ENCODE data around the gene DCAF6.
"Not testable (repeated sequence)": the region's sequence is repeated elsewhere in the genome, so short reads cannot be mapped to it uniquely, and the experiment has no call there.

Gene DCAF6

DNA sequence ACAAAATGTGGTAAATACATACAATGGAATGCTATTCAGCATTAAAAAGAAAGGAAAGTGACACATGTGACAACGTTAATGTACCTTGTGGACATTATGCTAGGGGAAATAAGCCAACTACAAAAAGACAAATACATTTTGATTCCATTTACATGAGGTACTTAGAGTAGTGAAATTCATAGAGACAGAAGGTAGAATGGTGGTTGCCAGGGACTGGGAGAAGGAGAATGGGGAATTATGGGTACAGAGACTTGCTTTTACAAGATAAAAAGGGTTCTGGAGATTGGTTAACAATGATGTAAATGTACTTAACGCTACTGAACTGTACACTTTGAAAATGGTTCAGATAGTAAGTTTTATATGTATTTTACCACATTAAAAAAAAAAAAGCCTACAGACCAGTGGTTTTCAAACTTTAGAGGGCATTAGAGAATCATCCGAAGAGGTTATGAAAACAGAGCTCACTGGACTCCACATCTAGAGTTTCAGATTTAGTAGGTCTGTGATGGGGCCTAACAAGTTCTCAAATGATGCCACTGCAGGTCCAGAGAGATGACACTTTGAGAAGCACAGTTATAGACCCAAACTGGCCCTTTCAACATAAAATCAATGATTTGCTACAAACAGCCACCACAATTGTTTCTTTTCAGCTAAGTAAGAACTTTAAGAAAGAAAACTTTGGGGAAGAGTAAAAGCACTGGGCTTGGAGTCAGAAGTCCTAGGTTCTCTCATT is 13.0 kb upstream of the DCAF6 start:
- no peak for DNase-seq

DNA sequence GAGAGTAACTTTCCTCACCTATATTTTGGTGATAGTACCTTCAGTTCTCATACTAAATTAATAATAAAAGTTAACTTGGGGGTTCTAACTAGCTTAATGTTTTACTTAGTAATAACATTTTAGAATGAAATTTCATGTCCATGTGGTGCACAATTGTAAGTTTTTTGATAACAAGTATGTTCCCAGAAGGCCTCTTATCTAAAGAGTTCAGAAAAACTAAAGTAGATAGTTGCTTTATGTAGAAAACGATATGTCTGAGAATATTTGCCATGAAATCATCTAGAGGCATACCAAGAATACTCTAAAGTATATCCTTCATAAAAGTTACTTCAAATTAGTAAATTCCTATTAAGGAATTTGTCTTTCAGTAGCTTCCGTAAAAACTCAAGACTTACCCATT is 12.4 kb upstream of the DCAF6 start:
- DNase-seq: no peak

DNA sequence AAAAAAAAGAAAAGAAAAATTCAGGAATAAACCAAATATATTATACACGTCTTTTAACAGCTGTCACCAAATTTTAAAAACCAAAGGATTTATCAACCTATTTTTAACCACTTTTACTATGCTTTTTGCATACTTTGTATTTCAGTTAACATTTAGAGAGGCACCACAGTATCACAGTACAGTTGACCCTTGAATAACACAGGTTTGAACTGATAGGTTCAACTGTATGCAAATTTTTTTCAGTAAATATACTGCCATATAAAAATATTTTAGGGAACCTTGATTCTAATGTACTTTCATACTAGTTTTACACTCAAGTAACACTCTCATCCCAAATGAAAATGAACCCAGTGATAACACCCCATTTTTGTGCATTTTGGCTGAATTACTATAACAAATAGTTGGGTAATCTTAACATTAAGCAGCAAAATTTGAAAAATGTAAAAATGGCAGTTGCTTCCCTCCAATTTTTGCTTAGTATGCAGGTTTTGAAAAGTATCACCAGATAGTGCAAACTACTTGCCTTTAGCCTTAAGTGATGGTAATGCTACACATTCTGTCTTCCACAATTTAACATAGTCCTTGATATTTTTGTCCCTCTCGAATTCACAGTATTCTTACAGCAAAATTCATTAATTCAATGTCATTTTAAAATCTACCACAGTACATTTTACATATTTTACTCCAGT is 11.8 kb upstream of the DCAF6 start:
- DNase-seq: no peak

DNA sequence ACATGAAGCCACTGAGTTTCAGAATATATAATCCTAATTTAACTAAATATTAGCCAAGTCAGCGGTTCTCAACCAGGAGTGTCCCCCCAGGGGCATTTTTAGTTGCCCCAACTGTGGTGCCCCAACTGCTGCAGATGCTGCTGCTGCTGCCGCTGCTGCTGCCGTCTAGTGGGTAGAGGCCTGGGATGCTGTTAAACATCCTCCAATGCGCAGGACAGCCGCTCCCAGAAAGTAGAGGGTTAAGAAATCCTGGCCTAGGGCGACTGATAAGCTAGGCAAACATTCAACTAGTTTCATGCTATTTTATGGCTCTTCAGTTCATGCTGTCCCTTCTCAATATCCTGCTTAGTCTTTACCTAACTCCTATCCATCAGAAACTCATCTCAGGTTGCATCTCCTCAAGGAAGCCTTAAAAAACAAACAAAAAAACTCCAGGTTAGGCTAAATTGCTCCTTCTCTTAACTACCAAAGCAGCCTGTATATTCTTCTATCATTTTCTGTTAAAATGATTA is 9.9 kb upstream of the DCAF6 start:
- no peak for DNase-seq

DNA sequence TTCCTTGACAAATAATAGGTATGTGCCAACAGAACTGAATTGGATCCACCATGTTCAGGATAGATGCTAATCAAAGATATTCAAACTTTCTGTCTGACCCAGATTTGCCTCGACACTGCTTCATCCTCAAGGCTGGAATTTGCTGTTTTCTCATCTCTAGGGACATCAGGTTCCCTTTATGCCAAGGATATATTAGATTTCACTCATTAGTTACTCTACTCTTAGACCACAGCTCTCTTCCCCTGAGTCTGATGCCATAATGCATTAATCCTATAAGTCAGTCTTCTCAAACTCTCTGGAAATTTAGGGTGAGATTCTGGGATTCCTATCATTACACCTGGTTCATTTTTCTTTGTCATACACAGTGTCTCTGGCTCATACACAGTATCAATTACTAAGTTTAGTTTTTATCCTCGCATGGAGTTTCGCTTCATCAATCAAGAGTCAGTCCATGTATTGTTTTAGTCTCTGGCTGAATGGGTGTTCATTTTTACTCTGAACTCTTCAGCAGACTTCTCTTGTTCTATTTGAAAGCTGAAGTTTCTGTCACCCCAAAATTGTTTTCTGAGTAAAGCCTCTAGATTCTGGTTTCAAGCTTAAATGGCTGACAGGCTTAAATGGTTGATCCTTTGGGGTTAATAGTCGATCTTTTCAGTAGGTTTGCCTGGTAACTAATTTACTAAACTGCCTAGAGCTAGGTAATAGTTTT is 9.3 kb upstream of the DCAF6 start:
- DNase-seq: no peak

DNA sequence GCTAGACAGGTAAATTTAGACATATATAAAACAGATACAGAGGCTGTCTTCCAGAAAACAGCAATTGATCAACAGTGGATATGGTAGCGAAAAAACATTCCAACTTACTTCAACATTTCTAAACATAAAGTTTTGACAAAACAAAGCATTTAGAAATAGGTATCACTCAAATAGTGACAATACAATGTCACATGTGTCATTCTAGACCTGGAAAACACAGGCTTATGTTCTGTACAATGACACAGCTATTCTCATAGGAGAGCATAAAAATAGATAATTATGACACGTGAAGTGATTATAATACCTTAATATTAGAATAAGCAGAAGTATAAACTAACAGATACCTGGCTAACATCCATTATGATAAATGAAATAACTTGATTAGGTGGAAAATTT is 8.0 kb upstream of the DCAF6 start:
- DNase-seq: no peak

DNA sequence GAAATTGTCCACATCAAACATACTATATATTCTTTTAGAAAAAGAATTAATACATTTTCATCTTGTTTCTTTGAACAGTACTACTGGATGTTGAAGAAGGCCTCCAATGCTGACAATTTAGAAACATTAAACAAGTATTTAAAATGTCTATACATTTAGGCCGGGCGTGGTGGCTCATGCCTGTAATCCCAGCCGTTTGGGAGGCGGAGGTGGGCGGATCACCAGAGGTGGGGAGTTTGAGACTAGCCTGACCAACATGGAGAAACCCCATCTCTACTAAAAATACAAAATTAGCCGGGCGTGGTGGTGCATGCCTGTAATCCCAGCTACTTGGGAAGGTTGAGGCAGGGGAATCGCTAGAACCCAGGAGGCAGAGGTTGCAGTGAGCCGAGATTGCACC is 7.6 kb upstream of the DCAF6 start:
- not testable (repeated sequence) for DNase-seq

DNA sequence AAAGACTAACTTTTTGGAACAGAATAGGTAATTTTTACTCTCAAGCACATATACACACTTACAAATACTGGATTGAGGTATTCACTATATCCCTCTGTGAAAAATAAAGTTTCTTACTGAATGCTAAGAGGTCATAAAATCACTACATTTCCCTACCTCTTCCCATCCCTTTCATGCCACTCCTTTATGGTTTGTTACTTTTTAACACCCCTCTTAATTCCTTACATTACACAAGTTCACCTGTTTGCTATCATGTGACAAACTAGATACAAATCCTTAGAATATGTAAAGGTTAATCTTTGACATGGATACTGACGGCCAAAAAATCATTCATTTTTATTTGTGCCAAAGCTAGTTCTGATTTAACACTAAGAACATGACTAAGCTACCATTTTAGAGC is 6.8 kb upstream of the DCAF6 start:
- no peak for DNase-seq

DNA sequence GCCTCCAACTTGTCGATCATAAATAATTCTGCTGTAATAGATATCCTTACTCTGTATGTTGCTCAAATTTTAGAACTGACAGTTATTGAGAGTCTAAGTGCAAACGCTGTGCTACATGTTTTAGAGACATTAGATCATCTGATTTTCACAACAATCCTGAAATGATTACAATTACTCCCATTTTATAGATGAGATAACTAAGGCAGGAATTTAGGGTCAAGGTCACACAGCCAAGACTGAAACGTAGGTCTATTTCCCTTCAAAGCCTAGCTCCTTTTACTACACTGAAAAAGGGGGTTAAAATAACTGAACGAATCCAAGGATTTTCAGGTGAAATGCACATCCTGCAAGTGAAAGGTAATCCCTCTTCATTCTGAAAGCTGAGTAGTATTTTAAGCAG is 2.7 kb upstream of the DCAF6 start:
- no peak for DNase-seq

DNA sequence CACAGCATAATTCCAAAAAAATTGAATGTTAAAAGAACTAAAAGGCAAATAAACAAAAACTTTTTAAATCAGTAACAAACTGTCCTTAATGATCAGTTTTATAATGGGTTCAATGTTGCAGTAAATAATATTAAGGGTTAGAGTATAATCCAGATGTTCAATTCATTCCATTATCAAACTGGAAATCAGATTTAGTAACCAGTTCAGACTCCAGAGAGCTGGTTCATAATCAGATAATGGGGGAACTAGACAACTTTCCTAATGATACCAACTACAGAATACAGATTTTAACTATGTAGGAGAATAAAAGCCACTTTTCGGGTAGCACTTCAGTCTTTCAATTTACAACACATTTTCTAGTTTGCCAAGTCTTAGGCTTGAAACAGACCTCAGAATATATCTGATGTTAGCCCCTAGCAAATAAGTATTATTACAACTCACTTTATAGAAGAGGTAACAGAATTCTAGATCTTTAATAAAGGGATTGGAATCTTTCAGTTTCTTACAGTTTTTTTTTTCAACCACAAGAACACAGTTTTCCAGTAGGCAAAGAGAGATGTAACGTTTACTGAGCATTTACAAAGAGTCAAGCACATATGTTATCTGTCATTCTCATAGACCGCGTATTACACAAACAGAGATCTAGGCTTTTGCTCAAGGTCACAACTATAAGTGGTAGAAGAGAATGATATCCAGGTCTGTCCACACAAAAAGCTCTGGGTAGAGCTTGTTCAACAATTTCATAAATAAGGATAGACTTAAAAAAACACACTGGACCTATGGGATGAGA is 1.9 kb upstream of the DCAF6 start:
- DNase-seq: no peak

DNA sequence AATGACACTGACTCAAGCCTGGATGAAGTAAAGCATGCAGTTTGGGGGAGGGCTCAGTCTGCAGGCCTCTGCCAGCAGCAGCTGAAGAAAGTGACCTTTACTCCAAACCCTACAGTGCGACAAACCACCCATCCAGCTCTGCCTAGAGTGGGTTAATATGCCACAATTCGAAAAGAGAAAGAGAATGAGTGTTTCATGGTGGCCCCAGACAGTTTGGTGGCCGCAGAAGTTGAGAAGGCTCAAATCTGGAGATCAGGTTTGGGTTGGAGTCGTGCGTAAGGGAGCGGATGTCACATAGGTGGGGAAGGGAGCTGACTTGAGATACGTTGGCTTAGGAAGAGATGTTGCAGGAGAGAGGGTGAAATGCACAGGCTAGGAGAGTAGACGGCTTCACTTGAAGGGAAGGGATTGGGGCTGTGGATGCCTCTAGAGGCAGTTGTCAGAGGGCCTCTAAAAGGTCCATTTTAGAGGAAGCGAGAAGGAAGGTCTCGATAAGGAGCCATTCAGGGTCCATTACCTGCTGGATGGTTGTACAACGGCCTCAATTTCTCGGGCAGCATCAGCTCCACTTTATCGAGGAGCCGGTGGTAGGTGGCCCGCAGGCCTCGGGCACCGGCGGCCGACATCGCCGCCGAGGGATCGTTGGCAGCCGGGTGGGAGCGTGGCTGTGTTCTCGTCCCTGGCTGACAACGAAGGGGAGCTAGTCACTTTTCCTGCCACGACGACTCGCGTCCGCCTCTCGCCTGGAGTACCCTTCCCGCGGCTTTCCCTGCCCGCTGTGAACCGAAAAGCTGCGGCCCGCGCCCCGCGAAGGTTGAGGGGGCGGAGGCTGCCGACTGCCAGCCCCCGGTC is 1.0 kb upstream of the DCAF6 start:
- peak in 21 of 58 donors; percentile 2 to 73 (median 51) for DNase-seq

DNA sequence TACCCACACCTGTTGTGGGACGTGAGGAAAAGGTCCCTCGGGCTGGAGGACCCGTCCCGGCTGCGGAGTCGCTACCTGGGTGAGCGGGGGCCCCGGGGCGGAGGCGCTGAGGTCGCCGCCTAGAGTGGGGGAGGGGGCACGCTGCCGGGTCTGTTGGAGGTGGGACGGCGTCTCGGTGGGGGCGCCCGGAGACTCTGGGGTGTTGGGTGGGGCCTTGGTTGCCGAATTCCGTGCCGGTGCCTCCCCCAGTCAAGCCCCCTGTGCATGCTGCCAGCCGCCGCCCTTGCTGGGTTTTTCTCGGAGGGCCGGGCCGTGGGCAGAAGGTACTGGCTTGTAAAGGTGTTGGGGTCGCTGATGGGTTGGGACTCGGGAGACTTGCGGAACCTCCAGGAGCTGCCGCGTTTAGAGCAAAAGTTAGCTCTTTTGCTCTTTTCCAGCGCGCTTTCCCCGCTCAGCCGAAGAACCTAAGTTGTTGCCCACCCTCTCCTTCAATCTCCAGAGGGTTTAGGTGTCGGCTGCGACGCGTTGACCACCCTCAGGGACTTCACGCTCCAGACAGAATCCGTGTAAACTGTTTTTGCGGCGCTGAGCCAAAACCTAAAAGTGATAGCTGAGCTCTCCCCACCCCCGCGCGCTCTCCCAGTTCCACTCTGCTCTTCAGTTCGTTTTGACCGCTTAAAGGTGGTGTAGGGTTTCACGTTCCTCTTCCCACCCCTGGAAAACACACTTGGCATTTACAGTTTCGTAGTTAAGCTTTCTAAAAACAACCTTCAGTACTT is 636 bp downstream of the DCAF6 start, which contains the start of gene MPC2:
Gene MPC2, minus strand, starts transcription at position 143 of the 779 bp plus-strand sequence. CDS start 1,231 bp downstream, outside the sequence.
- DNase-seq: peak in 46 of 58 donors; percentile 7 to 62 (median 44)

DNA sequence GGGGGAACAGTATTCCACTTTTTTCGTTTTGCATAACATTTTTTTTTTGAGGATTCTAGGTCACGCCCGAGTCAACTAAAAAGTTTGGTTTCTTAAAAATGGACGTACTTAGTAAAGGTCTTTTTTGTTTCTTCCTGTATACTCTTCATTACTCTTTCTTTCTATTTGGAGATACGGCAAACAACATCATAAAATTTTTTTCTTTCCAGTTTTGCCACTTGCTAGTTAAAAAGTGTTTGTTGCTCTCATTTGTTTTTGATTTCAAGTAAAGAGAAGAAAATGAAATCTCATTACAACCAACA is 1.2 kb downstream of the DCAF6 start:
- no peak for DNase-seq

DNA sequence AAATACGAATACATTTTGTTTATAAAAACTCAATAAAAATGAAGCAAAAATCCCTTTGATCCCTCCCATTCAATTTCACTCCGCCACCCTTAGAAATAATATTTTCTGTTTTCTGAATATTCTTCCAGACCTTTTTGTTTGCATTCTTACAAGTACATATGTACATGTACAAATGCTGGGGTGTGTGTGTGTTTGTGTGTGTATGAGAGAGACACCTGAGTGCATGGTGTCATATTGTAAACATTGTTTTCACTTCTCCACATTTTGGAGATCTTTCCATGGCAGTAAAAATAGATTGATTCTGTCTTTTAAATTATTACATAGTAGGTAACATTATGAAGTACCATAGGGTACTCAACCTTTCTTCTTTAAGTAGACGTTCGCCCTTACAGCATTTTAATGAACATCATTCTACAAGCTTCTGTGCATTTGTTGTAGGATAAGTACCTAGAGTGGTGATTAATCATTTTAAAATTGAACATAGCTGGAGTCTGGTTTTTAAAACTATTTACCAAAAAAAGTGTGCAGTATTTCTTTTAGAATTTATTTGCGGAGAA is 1.7 kb downstream of the DCAF6 start:
- no peak for DNase-seq

DNA sequence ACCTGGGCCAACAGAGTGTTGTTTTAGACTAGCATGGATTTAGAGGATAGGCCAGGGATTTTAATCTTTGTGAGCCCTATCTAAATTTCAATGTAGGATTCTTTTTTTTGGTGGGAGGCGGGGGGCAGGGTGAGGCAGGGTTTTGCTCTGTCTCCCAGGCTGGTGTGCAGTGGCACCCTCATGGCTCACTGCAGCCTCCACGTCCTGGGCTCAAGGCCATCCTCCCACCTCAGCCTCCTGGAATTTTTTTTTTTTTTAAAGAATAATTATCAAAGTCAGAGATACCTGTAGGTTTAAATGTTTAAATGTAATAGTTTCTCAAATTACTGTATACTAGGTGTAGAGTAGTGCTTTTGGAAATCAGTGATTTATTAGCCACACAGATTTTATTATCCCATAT is 3.8 kb downstream of the DCAF6 start:
- no peak for DNase-seq

DNA sequence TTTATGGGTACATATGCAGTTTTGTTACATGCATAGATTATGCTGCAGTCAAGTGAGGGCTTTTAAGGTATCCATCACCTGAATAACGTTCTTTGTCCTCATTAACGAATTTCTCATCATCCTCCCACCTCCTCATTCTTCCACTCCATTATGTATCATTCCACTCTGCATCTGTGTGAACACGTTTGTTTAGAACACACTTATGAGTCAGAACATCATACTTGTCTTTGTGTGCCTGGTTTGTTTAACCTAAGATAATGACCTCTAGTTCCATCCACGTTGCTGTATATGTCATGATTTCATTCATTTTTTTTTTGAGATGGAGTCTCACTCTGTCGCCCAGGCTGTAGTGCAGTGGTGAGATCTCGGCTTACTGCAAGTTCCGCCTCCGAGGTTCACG is 7.1 kb downstream of the DCAF6 start:
- DNase-seq: no peak

DNA sequence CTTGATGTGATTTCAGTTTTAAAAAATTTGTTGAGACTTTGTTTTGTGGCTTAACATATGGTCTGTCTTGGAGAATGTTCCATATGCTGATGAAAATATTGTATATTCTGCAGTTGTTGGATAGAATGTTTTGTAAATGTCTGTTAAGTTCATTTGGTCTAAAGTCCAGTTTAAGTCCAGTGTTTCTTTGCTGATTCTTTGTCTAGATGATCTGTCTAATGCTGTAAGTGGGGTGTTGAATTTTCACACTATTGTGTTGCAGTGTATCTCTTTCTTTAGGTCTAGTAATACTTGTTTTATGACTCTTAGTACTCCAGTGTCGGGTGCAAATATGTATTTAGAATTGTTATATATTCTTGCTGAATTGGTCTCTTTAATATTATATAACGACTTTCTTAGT is 11.2 kb downstream of the DCAF6 start:
- no peak for DNase-seq

DNA sequence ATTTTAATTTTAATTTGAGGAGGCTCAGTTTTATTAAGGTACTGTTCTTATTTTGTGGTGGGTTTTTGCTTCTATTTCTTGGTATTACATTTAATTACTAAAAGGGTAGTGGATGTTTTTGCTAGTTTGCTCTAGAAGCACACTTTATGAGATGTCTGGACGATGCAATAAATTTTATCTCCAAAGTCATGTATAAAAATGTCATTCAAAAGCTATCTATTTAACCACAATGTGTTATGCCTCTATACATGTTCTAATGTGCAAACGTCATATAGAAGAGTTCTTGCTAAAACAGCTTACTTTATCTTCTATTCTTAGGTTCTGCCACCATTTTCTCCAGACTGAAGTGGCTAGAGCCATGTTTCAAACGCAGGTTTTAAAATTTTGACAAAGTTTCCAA is 13.3 kb downstream of the DCAF6 start:
- DNase-seq: no peak

DNA sequence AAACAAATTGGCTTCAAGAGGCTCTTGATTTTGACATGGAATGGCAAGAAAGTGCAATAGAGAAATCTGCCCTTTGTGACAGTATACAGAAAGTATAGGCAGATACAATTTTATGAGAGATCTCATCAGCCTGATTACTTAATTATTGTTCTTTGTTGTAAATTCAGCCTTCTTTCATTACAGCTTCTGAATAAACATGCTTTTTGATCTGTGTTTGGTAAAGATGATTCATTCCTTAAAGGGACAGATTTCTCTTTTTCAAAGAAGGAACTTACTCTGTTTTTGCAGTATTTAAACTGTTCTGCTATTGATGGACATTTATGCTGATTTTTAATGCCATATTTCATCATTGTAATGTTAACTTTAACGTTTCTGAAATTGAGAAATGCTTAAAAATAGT is 14.1 kb downstream of the DCAF6 start:
- DNase-seq: no peak

Measured in anterior cingulate cortex (tissue), 58 donors.